ENCODE data around the gene ADAM17. TPM values are rescaled to one million over a fixed set of nuclear protein-coding genes. Genes with fewer than 3 reads are reported as not detected.
"Not testable (repeated sequence)": the region's sequence is repeated elsewhere in the genome, so short reads cannot be mapped to it uniquely, and the experiment has no call there.

ADAM17 gene
- total RNA-seq, 3 donors from 2014 or later, result 32.2 to 65.9 (median 48.8) TPM

GRCh38 chr2:9517118-9517782 is 38.4 kb downstream of the ADAM17 start:
- H3K36me3 ChIP-seq, result peaks cover 5% of the 10 kb centered on the region
- no peaks in the 10 kb centered on the region for H3K9me3 ChIP-seq
- intact Hi-C loops (cut with DNase I; ENCODE audit: low total_unique reads), result no loop called here
- H3K27ac ChIP-seq, result no peak overlapping the region
- no peaks in the 10 kb centered on the region for H3K27me3 ChIP-seq
- TF ChIP-seq POLR2AphosphoS5 (IDR thresholded peaks at IDR 0.05) (no peak), POLR2A (IDR thresholded peaks at IDR 0.05) (no peak), CTCF (IDR thresholded peaks at IDR 0.05) (no peak)
- H3K4me3 ChIP-seq, result no peak overlapping the region
- H3K4me1 ChIP-seq, result no peaks in the 10 kb centered on the region
- DNase-seq (ENCODE audit: low spot score in 2 of 2), result no peak

- H3K27ac ChIP-seq; H3K9me3 ChIP-seq; DNase-seq (ENCODE audit: low spot score in 2 of 2); intact Hi-C loops (cut with DNase I; ENCODE audit: low total_unique reads); H3K27me3 ChIP-seq; H3K36me3 ChIP-seq; H3K4me3 ChIP-seq; H3K4me1 ChIP-seq: not testable (repeated sequence)
Measured at GRCh38 chr2:9513946-9514345, 41.7 kb downstream of the ADAM17 start.

GRCh38 chr2:9508931-9509330 is 46.7 kb downstream of the ADAM17 start:
- no peak for DNase-seq (ENCODE audit: low spot score in 2 of 2)
- no peak for TF ChIP-seq POLR2AphosphoS5 (IDR thresholded peaks at IDR 0.05)
- no peak for TF ChIP-seq CTCF (IDR thresholded peaks at IDR 0.05)
- no peak for TF ChIP-seq POLR2A (IDR thresholded peaks at IDR 0.05)
- no peaks in the 10 kb centered on the region for H3K27me3 ChIP-seq
- intact Hi-C loops (cut with DNase I; ENCODE audit: low total_unique reads), result no loop called here
- H3K27ac ChIP-seq, result no peak overlapping the region
- H3K4me3 ChIP-seq, result no peak overlapping the region
- no peaks in the 10 kb centered on the region for H3K9me3 ChIP-seq
- no peaks in the 10 kb centered on the region for H3K36me3 ChIP-seq
- no peaks in the 10 kb centered on the region for H3K4me1 ChIP-seq

GRCh38 chr2:9498210-9498609 is 57.4 kb downstream of the ADAM17 start:
- Histone ChIP-seq H3K9me3 (no peaks in the 10 kb centered on the region), H3K4me1 (no peaks in the 10 kb centered on the region), H3K36me3 (peaks cover 7% of the 10 kb centered on the region), H3K27me3 (no peaks in the 10 kb centered on the region), H3K27ac (no peak overlapping the region), H3K4me3 (no peak overlapping the region)
- TF ChIP-seq CTCF (IDR thresholded peaks at IDR 0.05) (no peak), POLR2AphosphoS5 (IDR thresholded peaks at IDR 0.05) (no peak), POLR2A (IDR thresholded peaks at IDR 0.05) (no peak)
- intact Hi-C loops (cut with DNase I; ENCODE audit: low total_unique reads), result no loop called here
- no peak for DNase-seq (ENCODE audit: low spot score in 2 of 2)

GRCh38 chr2:9497017-9497416 is 58.6 kb downstream of the ADAM17 start:
- DNase-seq (ENCODE audit: low spot score in 2 of 2), result no peak
- Histone ChIP-seq H3K36me3 (peaks cover 7% of the 10 kb centered on the region), H3K4me3 (no peak overlapping the region), H3K27me3 (no peaks in the 10 kb centered on the region), H3K27ac (peak overlapping the region in 1 of 2 donors; percentile 48), H3K9me3 (no peaks in the 10 kb centered on the region), H3K4me1 (no peaks in the 10 kb centered on the region)
- no peak for TF ChIP-seq CTCF (IDR thresholded peaks at IDR 0.05)
- TF ChIP-seq POLR2AphosphoS5 (IDR thresholded peaks at IDR 0.05), result no peak
- no peak for TF ChIP-seq POLR2A (IDR thresholded peaks at IDR 0.05)
- intact Hi-C loops (cut with DNase I; ENCODE audit: low total_unique reads), result no loop called here

- TF ChIP-seq CTCF (IDR thresholded peaks at IDR 0.05) (no peak), POLR2AphosphoS5 (IDR thresholded peaks at IDR 0.05) (no peak), POLR2A (IDR thresholded peaks at IDR 0.05) (no peak)
- intact Hi-C loops (cut with DNase I; ENCODE audit: low total_unique reads), result no loop called here
- H3K36me3 ChIP-seq, result peaks cover 26% of the 10 kb centered on the region
Measured at GRCh38 chr2:9494081-9494480, 61.5 kb downstream of the ADAM17 start.

More at GRCh38 chr2:9494081-9494480, 61.5 kb downstream of the ADAM17 start:
- no peaks in the 10 kb centered on the region for H3K4me1 ChIP-seq
- no peak overlapping the region for H3K4me3 ChIP-seq
- no peaks in the 10 kb centered on the region for H3K27me3 ChIP-seq
- no peak overlapping the region for H3K27ac ChIP-seq
- H3K9me3 ChIP-seq, result no peaks in the 10 kb centered on the region
- no peak for DNase-seq (ENCODE audit: low spot score in 2 of 2)

Data from breast epithelium (tissue), 4 donors.